PC-9 (cell line): ENCODE data around the gene TRIM69. TPM values are rescaled to one million over a fixed set of nuclear protein-coding genes. Genes with fewer than 3 reads are reported as not detected.

Experiments used
- BruUV-seq: library from RNA; stranded (reverse); fragments of 400-500 nt; replicated peaks from 2 replicates; lab custom pipeline; 2021; lab: Mats Ljungman, UMichigan
- CTCF ChIA-PET: fragments of 300-600 bp; sonication (Branson Sonifier 250); formaldehyde crosslinking; loops from one replicate; lab custom pipeline; 2022; ENCODE audit warnings: antibody characterized with exemption; lab: Charles Lee
- POLR2A ChIA-PET: fragments of 300-600 bp; sonication (Branson Sonifier 250); formaldehyde crosslinking; loops from one replicate; lab custom pipeline; 2022; ENCODE audit warnings: antibody characterized with exemption; ENCODE audit not compliant: unreplicated experiment; lab: Charles Lee
- DNase-seq, 2 experiments: peaks; one replicate each; pipeline versions ENCODE4 v3.0.0 to v3.0.0-alpha.2; 2015 to 2022; ENCODE audit warnings: mixed read lengths in 1 of 2
- H2AFZ ChIP-seq: fragments of 200-600 bp; sonication (generic); 2 replicates; pipeline ENCODE4 v1.8.1; 2017; ENCODE audit warnings: antibody characterized with exemption
- H3F3A ChIP-seq: fragments of 200-600 bp; sonication (generic); 2 replicates; pipeline ENCODE4 v1.8.1; 2017; ENCODE audit warnings: antibody characterized with exemption, mild to moderate bottlenecking, low read depth; ENCODE audit not compliant: insufficient read depth
- H3K27ac ChIP-seq: fragments of 200-600 bp; sonication (generic); 2 replicates; pipeline ENCODE4 v1.6.1; 2016; ENCODE audit warnings: mixed run types
- H3K27me3 ChIP-seq: fragments of 200-600 bp; sonication (generic); 2 replicates; pipeline ENCODE4 v1.6.1; 2016; ENCODE audit warnings: low read depth, mixed run types; ENCODE audit not compliant: insufficient read depth
- H3K36me3 ChIP-seq: fragments of 200-600 bp; sonication (generic); 2 replicates; pipeline ENCODE4 v1.6.1; 2016; ENCODE audit warnings: low read depth, mixed run types
- H3K4me1 ChIP-seq: fragments of 200-600 bp; sonication (generic); replicated peaks from 2 replicates; pipeline ENCODE4 v1.6.1; 2016; ENCODE audit warnings: mixed run types; ENCODE audit not compliant: insufficient read depth
- H3K4me2 ChIP-seq: fragments of 200-600 bp; sonication (generic); 2 replicates; pipeline ENCODE4 v1.6.1; 2017; ENCODE audit warnings: mixed run types
- H3K4me3 ChIP-seq: fragments of 200-600 bp; sonication (generic); 2 replicates; pipeline ENCODE4 v1.6.1; 2016; ENCODE audit warnings: mixed run types
- H3K79me2 ChIP-seq: fragments of 200-600 bp; sonication (generic); 2 replicates; pipeline ENCODE4 v1.6.1; 2017; ENCODE audit warnings: low read depth, mixed run types
- H3K9me2 ChIP-seq: fragments of 200-600 bp; sonication (generic); 2 replicates; pipeline ENCODE4 v1.8.1; 2017; ENCODE audit warnings: mild to moderate bottlenecking; ENCODE audit not compliant: insufficient read depth
- H3K9me3 ChIP-seq: fragments of 200-600 bp; sonication (generic); 2 replicates; pipeline ENCODE4 v1.8.1; 2016; ENCODE audit warnings: low read depth; ENCODE audit not compliant: insufficient read depth
- H4K20me1 ChIP-seq: fragments of 200-600 bp; sonication (generic); 2 replicates; pipeline ENCODE4 v1.8.1; 2017; ENCODE audit not compliant: insufficient read depth
- EZH2 ChIP-seq: fragments of 200-600 bp; sonication (generic); IDR thresholded peaks from 2 replicates; pipeline ENCODE4 v1.8.0; 2017; ENCODE audit warnings: antibody characterized with exemption, low read depth
- intact Hi-C: fragments of 100-400 bp; cut with micrococcal nuclease; formaldehyde crosslinking; loops from one replicate; pipeline ENCODE4 v1.10.0; 2022; ENCODE audit not compliant: unreplicated experiment
- total RNA-seq: library from RNA; stranded (reverse); gene quantifications from 2 replicates; pipeline ENCODE4 v1.2.3, GENCODE V29; 2021
- TF ChIP-seq, protein P1 (sequence below): fragments of 200-600 bp; sonication (generic); conservative IDR thresholded peaks from 2 replicates; pipeline ENCODE4 v1.6.1; 2017; ENCODE audit warnings: mixed run types, antibody characterized with exemption, mild to moderate bottlenecking, moderate library complexity

TRIM69 gene
- total RNA-seq, 1 experiment from 2014 or later: 17.4 TPM

DNA sequence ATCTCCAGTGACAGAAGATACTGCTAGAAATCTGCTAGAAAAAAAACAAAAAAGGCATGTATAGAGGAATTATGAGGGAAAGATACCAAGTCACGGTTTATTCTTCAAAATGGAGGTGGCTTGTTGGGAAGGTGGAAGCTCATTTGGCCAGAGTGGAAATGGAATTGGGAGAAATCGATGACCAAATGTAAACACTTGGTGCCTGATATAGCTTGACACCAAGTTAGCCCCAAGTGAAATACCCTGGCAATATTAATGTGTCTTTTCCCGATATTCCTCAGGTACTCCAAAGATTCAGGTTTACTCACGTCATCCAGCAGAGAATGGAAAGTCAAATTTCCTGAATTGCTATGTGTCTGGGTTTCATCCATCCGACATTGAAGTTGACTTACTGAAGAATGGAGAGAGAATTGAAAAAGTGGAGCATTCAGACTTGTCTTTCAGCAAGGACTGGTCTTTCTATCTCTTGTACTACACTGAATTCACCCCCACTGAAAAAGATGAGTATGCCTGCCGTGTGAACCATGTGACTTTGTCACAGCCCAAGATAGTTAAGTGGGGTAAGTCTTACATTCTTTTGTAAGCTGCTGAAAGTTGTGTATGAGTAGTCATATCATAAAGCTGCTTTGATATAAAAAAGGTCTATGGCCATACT, 21.1 kb upstream of the TRIM69 start:
- no TSS peak for BruUV-seq
- no peaks in the 10 kb centered on the region for H3K9me3 ChIP-seq
- H3K4me2 ChIP-seq: no peak overlapping the region
- H3K9me2 ChIP-seq: no peaks in the 10 kb centered on the region
- peaks cover 3% of the 10 kb centered on the region; the same call in 1 of the 2 replicates for H3K36me3 ChIP-seq
- no peak overlapping the region for H3K27ac ChIP-seq
- H3F3A ChIP-seq: peaks cover 12% of the 10 kb centered on the region
- CTCF ChIA-PET: interaction anchor here (0.7 kb wide), 1 partner anchor 48 kb away, joined by 3 read pairs; no protein-coding TSS in a partner anchor
- no peak for DNase-seq
- H4K20me1 ChIP-seq: no peaks in the 10 kb centered on the region
- POLR2A ChIA-PET: no interaction called here
- no peak for TF ChIP-seq EZH2
- TF ChIP-seq, protein P1, sequence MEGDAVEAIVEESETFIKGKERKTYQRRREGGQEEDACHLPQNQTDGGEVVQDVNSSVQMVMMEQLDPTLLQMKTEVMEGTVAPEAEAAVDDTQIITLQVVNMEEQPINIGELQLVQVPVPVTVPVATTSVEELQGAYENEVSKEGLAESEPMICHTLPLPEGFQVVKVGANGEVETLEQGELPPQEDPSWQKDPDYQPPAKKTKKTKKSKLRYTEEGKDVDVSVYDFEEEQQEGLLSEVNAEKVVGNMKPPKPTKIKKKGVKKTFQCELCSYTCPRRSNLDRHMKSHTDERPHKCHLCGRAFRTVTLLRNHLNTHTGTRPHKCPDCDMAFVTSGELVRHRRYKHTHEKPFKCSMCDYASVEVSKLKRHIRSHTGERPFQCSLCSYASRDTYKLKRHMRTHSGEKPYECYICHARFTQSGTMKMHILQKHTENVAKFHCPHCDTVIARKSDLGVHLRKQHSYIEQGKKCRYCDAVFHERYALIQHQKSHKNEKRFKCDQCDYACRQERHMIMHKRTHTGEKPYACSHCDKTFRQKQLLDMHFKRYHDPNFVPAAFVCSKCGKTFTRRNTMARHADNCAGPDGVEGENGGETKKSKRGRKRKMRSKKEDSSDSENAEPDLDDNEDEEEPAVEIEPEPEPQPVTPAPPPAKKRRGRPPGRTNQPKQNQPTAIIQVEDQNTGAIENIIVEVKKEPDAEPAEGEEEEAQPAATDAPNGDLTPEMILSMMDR: no peak
- H3K4me3 ChIP-seq: no peak overlapping the region
- H3K27me3 ChIP-seq: no peaks in the 10 kb centered on the region
- H2AFZ ChIP-seq: no peak overlapping the region
- intact Hi-C loops: no loop called here
- H3K79me2 ChIP-seq: peaks cover 41% of the 10 kb centered on the region
- H3K4me1 ChIP-seq: no peaks in the 10 kb centered on the region

DNA sequence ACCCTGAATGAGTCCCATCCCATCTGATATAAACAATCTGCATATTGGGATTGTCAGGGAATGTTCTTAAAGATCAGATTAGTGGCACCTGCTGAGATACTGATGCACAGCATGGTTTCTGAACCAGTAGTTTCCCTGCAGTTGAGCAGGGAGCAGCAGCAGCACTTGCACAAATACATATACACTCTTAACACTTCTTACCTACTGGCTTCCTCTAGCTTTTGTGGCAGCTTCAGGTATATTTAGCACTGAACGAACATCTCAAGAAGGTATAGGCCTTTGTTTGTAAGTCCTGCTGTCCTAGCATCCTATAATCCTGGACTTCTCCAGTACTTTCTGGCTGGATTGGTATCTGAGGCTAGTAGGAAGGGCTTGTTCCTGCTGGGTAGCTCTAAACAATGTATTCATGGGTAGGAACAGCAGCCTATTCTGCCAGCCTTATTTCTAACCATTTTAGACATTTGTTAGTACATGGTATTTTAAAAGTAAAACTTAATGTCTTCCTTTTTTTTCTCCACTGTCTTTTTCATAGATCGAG, 20.5 kb upstream of the TRIM69 start:
- no TSS peak for BruUV-seq
- Histone ChIP-seq H3K27me3 (no peaks in the 10 kb centered on the region), H4K20me1 (no peaks in the 10 kb centered on the region), H3F3A (peaks cover 9% of the 10 kb centered on the region), H3K4me1 (no peaks in the 10 kb centered on the region), H3K9me3 (no peaks in the 10 kb centered on the region), H3K36me3 (peaks cover 3% of the 10 kb centered on the region; the same call in 1 of the 2 replicates), H3K27ac (no peak overlapping the region), H3K4me2 (no peak overlapping the region), H3K9me2 (no peaks in the 10 kb centered on the region), H3K79me2 (peaks cover 41% of the 10 kb centered on the region), H2AFZ (no peak overlapping the region), H3K4me3 (no peak overlapping the region)
- POLR2A ChIA-PET: no interaction called here
- intact Hi-C loops: no loop called here
- no peak for DNase-seq
- CTCF ChIA-PET: interaction anchor here (0.7 kb wide), 1 partner anchor 49 kb away, joined by 3 read pairs; no protein-coding TSS in a partner anchor
- TF ChIP-seq EZH2: no peak
- TF ChIP-seq, protein P1: no peak

DNA sequence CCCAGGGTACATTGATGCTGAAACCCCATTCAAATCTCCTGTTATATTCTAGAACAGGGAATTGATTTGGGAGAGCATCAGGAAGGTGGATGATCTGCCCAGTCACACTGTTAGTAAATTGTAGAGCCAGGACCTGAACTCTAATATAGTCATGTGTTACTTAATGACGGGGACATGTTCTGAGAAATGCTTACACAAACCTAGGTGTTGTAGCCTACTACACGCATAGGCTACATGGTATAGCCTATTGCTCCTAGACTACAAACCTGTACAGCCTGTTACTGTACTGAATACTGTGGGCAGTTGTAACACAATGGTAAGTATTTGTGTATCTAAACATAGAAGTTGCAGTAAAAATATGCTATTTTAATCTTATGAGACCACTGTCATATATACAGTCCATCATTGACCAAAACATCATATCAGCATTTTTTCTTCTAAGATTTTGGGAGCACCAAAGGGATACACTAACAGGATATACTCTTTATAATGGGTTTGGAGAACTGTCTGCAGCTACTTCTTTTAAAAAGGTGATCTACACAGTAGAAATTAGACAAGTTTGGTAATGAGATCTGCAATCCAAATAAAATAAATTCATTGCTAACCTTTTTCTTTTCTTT, 19.2 kb upstream of the TRIM69 start:
- Histone ChIP-seq H3K27ac (no peak overlapping the region), H3K79me2 (peaks cover 34% of the 10 kb centered on the region), H3K4me3 (no peak overlapping the region), H2AFZ (no peak overlapping the region), H3K36me3 (peaks cover 3% of the 10 kb centered on the region; the same call in 1 of the 2 replicates), H3K4me1 (no peaks in the 10 kb centered on the region), H3K9me3 (no peaks in the 10 kb centered on the region), H3K9me2 (no peaks in the 10 kb centered on the region), H3K4me2 (no peak overlapping the region), H3K27me3 (no peaks in the 10 kb centered on the region), H3F3A (peaks cover 7% of the 10 kb centered on the region; the same call in 1 of the 2 replicates), H4K20me1 (no peaks in the 10 kb centered on the region)
- ChIA-PET CTCF (no interaction called here), POLR2A (no interaction called here)
- BruUV-seq: no TSS peak
- intact Hi-C loops: no loop called here
- TF ChIP-seq, protein P1: no peak
- TF ChIP-seq EZH2: no peak
- no peak for DNase-seq
